OCI-LY3 (cell line): ENCODE measurements around the gene LRRC3C.

Source experiments
- H2AFZ ChIP-seq: fragments of 200-600, 300-600 bp; shearing (Covaris generic); 2 replicates; pipeline ENCODE4 v1.6.0; 2014; ENCODE audit warnings: antibody characterized with exemption, low read depth, low read length
- H3K27ac ChIP-seq: fragments of 200-600, 300-600 bp; sonication (generic); 2 replicates; pipeline ENCODE4 v1.5.1; 2014; ENCODE audit warnings: mild to moderate bottlenecking, low read length, moderate library complexity, mixed read lengths
- H3K27me3 ChIP-seq: fragments of 200-600, 300-600 bp; sonication (generic); 2 replicates; pipeline ENCODE4 v1.6.1; 2014; ENCODE audit warnings: low read depth, low read length, mixed read lengths
- H3K36me3 ChIP-seq: fragments of 200-600, 300-600 bp; sonication (generic); replicated peaks from 2 replicates; pipeline ENCODE3; 2014; ENCODE audit warnings: low read depth, low read length, mixed read lengths
- H3K4me1 ChIP-seq: fragments of 300-600, 200-600 bp; sonication (generic); 2 replicates; pipeline ENCODE4 v1.6.1; 2014; ENCODE audit warnings: low read length, mixed read lengths
- H3K4me2 ChIP-seq: fragments of 200-600, 300-600 bp; sonication (generic); 2 replicates; pipeline ENCODE4 v1.6.1; 2014; ENCODE audit warnings: low read length, mixed read lengths
- H3K4me3 ChIP-seq: fragments of 300-600, 200-600 bp; sonication (generic); 2 replicates; pipeline ENCODE4 v1.5.1; 2014; ENCODE audit warnings: antibody characterized with exemption, mild to moderate bottlenecking, low read length, moderate library complexity
- H3K79me2 ChIP-seq: fragments of 300-600, 200-600 bp; shearing (Covaris generic); 2 replicates; pipeline ENCODE4 v1.6.1; 2014; ENCODE audit warnings: mild to moderate bottlenecking, low read length, mixed read lengths
- H3K9ac ChIP-seq: fragments of 300-600, 200-600 bp; shearing (Covaris generic); 2 replicates; pipeline ENCODE4 v1.6.0; 2014; ENCODE audit warnings: mild to moderate bottlenecking, low read length, moderate library complexity
- H3K9me3 ChIP-seq: fragments of 200-600, 300-600 bp; shearing (Covaris generic); 2 replicates; pipeline ENCODE4 v1.6.1; 2014; ENCODE audit warnings: low read length, mixed read lengths; ENCODE audit not compliant: insufficient read depth
- H4K20me1 ChIP-seq: fragments of 200-600, 300-600 bp; sonication (generic); 2 replicates; pipeline ENCODE4 v1.6.1; 2016; ENCODE audit warnings: low read length, mixed read lengths; ENCODE audit not compliant: insufficient read depth
- EZH2phosphoT487 ChIP-seq: fragments of 200-600 bp; shearing (Covaris generic); IDR thresholded peaks from 2 replicates; pipeline ENCODE4 v1.6.1; 2018; ENCODE audit warnings: antibody characterized with exemption, mixed run types, low read depth
- TF ChIP-seq, protein P1 (sequence below): fragments of 200-600, 300-600 bp; sonication (generic); IDR thresholded peaks from 2 replicates; pipeline ENCODE4 v1.5.1; 2014; ENCODE audit warnings: antibody characterized with exemption, low read length, low read depth

LRRC3C gene

GRCh38 chr17:39979893-39980350, 52.4 kb downstream of the LRRC3C start:
- H3K27me3 ChIP-seq: peaks cover 11% of the 10 kb centered on the region
- peak overlapping the region; percentile 78 for H2AFZ ChIP-seq
- H3K9me3 ChIP-seq: no peaks in the 10 kb centered on the region
- H3K4me2 ChIP-seq: peak overlapping the region; percentile 68
- TF ChIP-seq EZH2phosphoT487: no peak
- TF ChIP-seq, protein P1, sequence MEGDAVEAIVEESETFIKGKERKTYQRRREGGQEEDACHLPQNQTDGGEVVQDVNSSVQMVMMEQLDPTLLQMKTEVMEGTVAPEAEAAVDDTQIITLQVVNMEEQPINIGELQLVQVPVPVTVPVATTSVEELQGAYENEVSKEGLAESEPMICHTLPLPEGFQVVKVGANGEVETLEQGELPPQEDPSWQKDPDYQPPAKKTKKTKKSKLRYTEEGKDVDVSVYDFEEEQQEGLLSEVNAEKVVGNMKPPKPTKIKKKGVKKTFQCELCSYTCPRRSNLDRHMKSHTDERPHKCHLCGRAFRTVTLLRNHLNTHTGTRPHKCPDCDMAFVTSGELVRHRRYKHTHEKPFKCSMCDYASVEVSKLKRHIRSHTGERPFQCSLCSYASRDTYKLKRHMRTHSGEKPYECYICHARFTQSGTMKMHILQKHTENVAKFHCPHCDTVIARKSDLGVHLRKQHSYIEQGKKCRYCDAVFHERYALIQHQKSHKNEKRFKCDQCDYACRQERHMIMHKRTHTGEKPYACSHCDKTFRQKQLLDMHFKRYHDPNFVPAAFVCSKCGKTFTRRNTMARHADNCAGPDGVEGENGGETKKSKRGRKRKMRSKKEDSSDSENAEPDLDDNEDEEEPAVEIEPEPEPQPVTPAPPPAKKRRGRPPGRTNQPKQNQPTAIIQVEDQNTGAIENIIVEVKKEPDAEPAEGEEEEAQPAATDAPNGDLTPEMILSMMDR: no peak; the same call in 1 of the 2 replicates
- peaks cover 32% of the 10 kb centered on the region for H3K79me2 ChIP-seq
- H4K20me1 ChIP-seq: peaks cover 18% of the 10 kb centered on the region
- H3K27ac ChIP-seq: peak overlapping the region; percentile 34
- H3K9ac ChIP-seq: peak overlapping the region; percentile 81
- peak overlapping the region; percentile 97 for H3K4me3 ChIP-seq
- peaks cover 16% of the 10 kb centered on the region for H3K4me1 ChIP-seq
- peaks cover 12% of the 10 kb centered on the region for H3K36me3 ChIP-seq

GRCh38 chr17:39980351-39981206, 53.0 kb downstream of the LRRC3C start, which contains the start of gene PSMD3:
Gene PSMD3, plus strand, starts transcription at chr17:39980807. Its CDS starts 164 bp downstream, at chr17:39980971.
- no peaks in the 10 kb centered on the region for H3K9me3 ChIP-seq
- peaks cover 36% of the 10 kb centered on the region for H3K79me2 ChIP-seq
- peak within 1 kb of the TSS; percentile 98 for H3K4me2 ChIP-seq
- peaks cover 16% of the 10 kb centered on the region for H3K4me1 ChIP-seq
- H3K36me3 ChIP-seq: peaks cover 17% of the 10 kb centered on the region
- H4K20me1 ChIP-seq: peaks cover 18% of the 10 kb centered on the region
- H2AFZ ChIP-seq: peak within 1 kb of the TSS; percentile 78
- H3K4me3 ChIP-seq: peak within 1 kb of the TSS; percentile 97
- peaks cover 5% of the 10 kb centered on the region for H3K27me3 ChIP-seq
- peak within 1 kb of the TSS; percentile 70 for H3K27ac ChIP-seq
- H3K9ac ChIP-seq: peak within 1 kb of the TSS; percentile 93
- TF ChIP-seq, protein P1: peak; percentile 73
- no peak for TF ChIP-seq EZH2phosphoT487

DNA sequence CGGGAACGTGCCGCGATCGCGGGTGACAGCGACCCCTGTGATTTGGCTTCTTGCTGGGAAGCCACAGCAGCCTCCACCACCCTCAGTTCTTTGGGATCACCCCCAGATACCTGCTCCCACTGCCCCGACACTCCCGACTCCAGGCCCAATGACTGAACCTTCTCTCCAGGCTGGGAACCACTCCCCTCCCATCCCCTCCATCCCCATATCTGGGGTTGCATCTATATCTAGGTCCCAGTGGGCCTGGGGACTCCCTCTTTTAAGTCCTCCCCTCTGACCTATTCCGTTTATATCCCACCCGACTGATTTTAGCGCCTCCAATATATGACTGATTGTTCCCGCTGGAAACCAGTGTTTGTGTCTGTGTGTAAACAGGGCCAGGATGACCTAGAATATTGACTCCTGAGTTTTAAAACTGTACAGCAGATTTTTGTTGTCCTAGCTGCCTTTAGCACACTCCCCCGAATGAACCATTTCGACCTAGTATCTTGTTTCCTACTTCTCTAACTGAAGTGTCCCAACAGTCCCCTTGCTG, 53.7 kb downstream of the LRRC3C start:
- H3K4me1 ChIP-seq: peaks cover 16% of the 10 kb centered on the region
- H3K36me3 ChIP-seq: peaks cover 21% of the 10 kb centered on the region
- H3K27ac ChIP-seq: peak overlapping the region; percentile 70
- H4K20me1 ChIP-seq: peaks cover 18% of the 10 kb centered on the region
- peaks cover 36% of the 10 kb centered on the region for H3K79me2 ChIP-seq
- H3K9ac ChIP-seq: peak overlapping the region; percentile 93
- no peak overlapping the region for H2AFZ ChIP-seq
- H3K4me2 ChIP-seq: peak overlapping the region; percentile 98
- H3K27me3 ChIP-seq: no peaks in the 10 kb centered on the region
- H3K9me3 ChIP-seq: no peaks in the 10 kb centered on the region
- TF ChIP-seq, protein P1: no peak
- TF ChIP-seq EZH2phosphoT487: no peak
- H3K4me3 ChIP-seq: peak overlapping the region; percentile 97

DNA sequence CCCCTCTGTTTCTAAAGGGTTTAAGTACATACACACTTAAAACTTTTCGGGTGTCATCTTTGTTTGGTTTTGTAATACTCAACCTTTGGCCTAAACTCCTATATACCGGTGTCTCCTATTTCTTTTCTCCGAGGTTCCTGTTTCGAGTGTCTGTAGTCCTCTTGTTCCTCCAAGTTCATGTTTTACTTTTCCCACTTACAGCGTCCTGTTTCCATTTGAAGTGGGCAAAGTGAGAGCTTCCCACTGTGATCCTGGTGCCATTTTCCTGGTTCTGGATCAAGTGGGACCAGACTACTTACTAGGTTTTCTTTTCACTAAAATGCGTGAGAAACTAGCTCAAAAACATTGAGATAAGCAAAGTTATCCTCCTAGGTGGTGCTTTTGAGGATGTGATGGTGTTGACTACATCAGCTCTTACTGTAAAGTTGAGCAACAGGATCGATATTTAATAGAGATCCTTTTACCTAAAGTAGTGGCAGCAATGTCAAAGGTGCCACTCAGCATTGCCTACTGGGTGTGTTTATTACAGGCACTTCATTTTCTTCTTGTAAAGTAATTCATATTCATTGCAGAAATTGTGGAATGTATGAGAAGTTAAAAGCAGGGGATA, 54.3 kb downstream of the LRRC3C start:
- Histone ChIP-seq H3K27me3 (no peaks in the 10 kb centered on the region), H3K27ac (peak overlapping the region; percentile 70; the same call in 1 of the 2 replicates), H3K79me2 (peaks cover 36% of the 10 kb centered on the region), H3K4me2 (peak overlapping the region; percentile 98), H3K9ac (peak overlapping the region; percentile 93), H3K4me3 (peak overlapping the region; percentile 97), H3K9me3 (no peaks in the 10 kb centered on the region), H2AFZ (no peak overlapping the region), H3K4me1 (peaks cover 16% of the 10 kb centered on the region), H3K36me3 (peaks cover 27% of the 10 kb centered on the region), H4K20me1 (peaks cover 18% of the 10 kb centered on the region)
- no peak for TF ChIP-seq EZH2phosphoT487
- TF ChIP-seq, protein P1: no peak
